HCT116 (cell line): ENCODE measurements around the gene FER. TPM values are rescaled to one million over a fixed set of nuclear protein-coding genes. Genes with fewer than 3 reads are reported as not detected.

ENCODE experiments used
- ATAC-seq: fragments of 200-7000 bp; cut with Tn5 transposase; 2 replicates; pipeline ENCODE4 v1.9.1; 2020; ENCODE audit warnings: mild to moderate bottlenecking, moderate library complexity
- BruUV-seq: library from RNA; stranded (reverse); fragments of 400-500 nt; replicated peaks from 2 replicates; lab custom pipeline; 2021; lab: Mats Ljungman, UMichigan
- CTCF ChIA-PET: fragments of 300-600 bp; sonication (Branson Sonifier 250); formaldehyde crosslinking; loops from one replicate; lab custom pipeline; 2021; ENCODE audit warnings: antibody characterized with exemption; lab: Charles Lee
- POLR2A ChIA-PET: fragments of 300-600, 350-600 bp; sonication (Branson Sonifier 250); formaldehyde crosslinking; loops from one replicate; lab custom pipeline; 2021; ENCODE audit warnings: antibody characterized with exemption; lab: Charles Lee
- RAD21 ChIA-PET, 2 experiments: fragments of 300-600 bp; sonication (Branson Sonifier 250); formaldehyde crosslinking; loops; one replicate each; lab custom pipeline; 2023; ENCODE audit warnings: low total read pairs in 2 of 2; ENCODE audit not compliant: uncharacterized antibody in 2 of 2, unreplicated experiment in 2 of 2, low non-redundant PET in 1 of 2; lab: Charles Lee
- DNase-seq: peaks from one replicate; pipeline ENCODE4 v3.0.0-alpha.2; 2010; ENCODE audit warnings: low read depth, low spot score
- H2AFZ ChIP-seq: fragments of 200-600 bp; shearing (Covaris generic), sonication (generic); 2 replicates; pipeline ENCODE4 v1.6.1; 2017; ENCODE audit warnings: low read depth, mixed run types, mixed read lengths, antibody characterized with exemption, low read length; ENCODE audit not compliant: poor library complexity, severe bottlenecking
- H3K27ac ChIP-seq: 2 replicates; pipeline ENCODE4 v1.5.1; 2012; ENCODE audit warnings: low read depth, low read length
- H3K27me3 ChIP-seq: fragments of 200-600 bp; sonication (generic); 2 replicates; pipeline ENCODE4 v1.6.1; 2016; ENCODE audit warnings: mixed run types, low read length, mixed read lengths; ENCODE audit not compliant: insufficient read depth
- H3K36me3 ChIP-seq, 2 experiments: fragments of 200-500 bp in 1 of 2; fragments of 200-600 bp in 1 of 2; sonication (Bioruptor generic) in 1 of 2; sonication (generic) in 1 of 2; 2 replicates each; pipeline versions ENCODE4 v1.5.1 to v1.6.1; 2014 to 2016; ENCODE audit warnings: low read length in 2 of 2, inconsistent platforms in 1 of 2, mixed read lengths in 1 of 2, mixed run types in 1 of 2; ENCODE audit not compliant: insufficient read depth in 2 of 2, control insufficient read depth in 1 of 2
- H3K4me1 ChIP-seq, 2 experiments: fragments of 200-600 bp in 1 of 2; sonication (generic) in 1 of 2; 2 replicates each; pipeline versions ENCODE4 v1.5.1 to v1.6.1; 2012 to 2017; ENCODE audit warnings: low read length in 2 of 2, inconsistent platforms in 1 of 2, mild to moderate bottlenecking in 1 of 2, mixed read lengths in 1 of 2, mixed run types in 1 of 2, moderate library complexity in 1 of 2; ENCODE audit not compliant: insufficient read depth in 2 of 2, control insufficient read depth in 1 of 2
- H3K4me2 ChIP-seq: fragments of 200-600 bp; sonication (generic); 2 replicates; pipeline ENCODE4 v1.6.1; 2017; ENCODE audit warnings: mixed run types, low read length, mixed read lengths
- H3K4me3 ChIP-seq, 2 experiments: fragments of 200-600 bp in 1 of 2; sonication (generic) in 1 of 2; replicated peaks in 1 of 2; 2 replicates each; pipeline ENCODE4 v1.5.1; 2011 to 2016; ENCODE audit warnings: low read length in 2 of 2, control low read depth in 1 of 2, low read depth in 1 of 2, mild to moderate bottlenecking in 1 of 2, mixed read lengths in 1 of 2, mixed run types in 1 of 2
- H3K79me2 ChIP-seq: fragments of 200-600 bp; sonication (generic); 2 replicates; pipeline ENCODE4 v1.6.1; 2017; ENCODE audit warnings: mild to moderate bottlenecking, mixed run types, low read length, moderate library complexity, mixed read lengths; ENCODE audit not compliant: insufficient read depth
- H3K9ac ChIP-seq: fragments of 200-600 bp; sonication (generic); 2 replicates; pipeline ENCODE4 v1.6.1; 2016; ENCODE audit warnings: low read length, mixed read lengths
- H3K9me2 ChIP-seq: fragments of 200-600 bp; sonication (generic), shearing (Covaris generic); 2 replicates; pipeline ENCODE4 v1.6.1; 2017; ENCODE audit warnings: mixed run types, mild to moderate bottlenecking, moderate library complexity; ENCODE audit not compliant: insufficient read depth
- H3K9me3 ChIP-seq, 2 experiments: fragments of 200-500 bp in 1 of 2; fragments of 200-600 bp in 1 of 2; sonication (Bioruptor generic) in 1 of 2; sonication (generic) in 1 of 2; 2 replicates each; pipeline ENCODE4 v1.6.1; 2014 to 2017; ENCODE audit warnings: low read length in 2 of 2, mixed read lengths in 2 of 2, inconsistent platforms in 1 of 2, low read depth in 1 of 2, mild to moderate bottlenecking in 1 of 2, mixed run types in 1 of 2, moderate library complexity in 1 of 2; ENCODE audit not compliant: control insufficient read depth in 1 of 2, insufficient read depth in 1 of 2
- H4K20me1 ChIP-seq: fragments of 200-600 bp; sonication (generic), shearing (Covaris generic); 2 replicates; pipeline ENCODE4 v1.6.1; 2017; ENCODE audit warnings: mixed run types, mild to moderate bottlenecking, moderate library complexity; ENCODE audit not compliant: insufficient read depth
- CBX3 ChIP-seq: IDR thresholded peaks from 2 replicates; pipeline ENCODE4 v1.6.1; 2012; ENCODE audit warnings: low read depth
- EGR1 ChIP-seq: IDR thresholded peaks from 2 replicates; pipeline ENCODE4 v1.6.1; 2012; ENCODE audit warnings: low read depth
- ELF1 ChIP-seq: IDR thresholded peaks from 2 replicates; pipeline ENCODE4 v1.6.1; 2012; ENCODE audit warnings: low read depth, borderline replicate concordance
- EZH2 ChIP-seq: fragments of 200-600 bp; sonication (generic); IDR thresholded peaks from 2 replicates; pipeline ENCODE4 v1.6.1; 2017; ENCODE audit warnings: antibody characterized with exemption, mixed run types
- JUND ChIP-seq: IDR thresholded peaks from 2 replicates; pipeline ENCODE4 v1.6.1; 2012
- POLR2A ChIP-seq: IDR thresholded peaks from 2 replicates; pipeline ENCODE4 v1.7.0; 2011; ENCODE audit warnings: borderline replicate concordance; ENCODE audit not compliant: insufficient read depth, insufficient read length; ENCODE audit errors: extremely low read depth
- POLR2AphosphoS5 ChIP-seq: IDR thresholded peaks from 2 replicates; pipeline ENCODE4 v1.6.1; 2011; ENCODE audit warnings: mild to moderate bottlenecking, low read depth, low read length, moderate library complexity
- SIN3A ChIP-seq: IDR thresholded peaks from 2 replicates; pipeline ENCODE4 v1.6.1; 2012; ENCODE audit warnings: low read depth
- SP1 ChIP-seq: IDR thresholded peaks from 2 replicates; pipeline ENCODE4 v1.6.1; 2012; ENCODE audit warnings: low read depth
- SRF ChIP-seq: IDR thresholded peaks from 2 replicates; pipeline ENCODE4 v1.6.1; 2012; ENCODE audit warnings: low read depth
- ZNF274 ChIP-seq: fragments of 200-500 bp; sonication (Bioruptor generic); IDR thresholded peaks from 2 replicates; pipeline ENCODE4 v1.6.1; 2014; ENCODE audit warnings: mild to moderate bottlenecking, low read depth, low read length, inconsistent platforms
- intact Hi-C: fragments of 100-400 bp; cut with micrococcal nuclease; formaldehyde crosslinking; loops from 2 replicates; pipeline ENCODE4 v1.10.0; 2022
- total RNA-seq: library from RNA; stranded (reverse); gene quantifications from one replicate; pipeline ENCODE4 v1.2.1, GENCODE V29; 2021; ENCODE audit not compliant: unreplicated experiment
- TF ChIP-seq, protein P1 (sequence below): IDR thresholded peaks from 2 replicates; pipeline ENCODE4 v1.6.1; 2012
- TF ChIP-seq, protein P2 (sequence below), 3 experiments: fragments of 200-600 bp in 1 of 3; sonication (generic) in 1 of 3; IDR thresholded peaks in 2 of 3; conservative IDR thresholded peaks in 1 of 3; 2 replicates each; pipeline ENCODE4 v1.5.1; 2012 to 2017; ENCODE audit warnings: low read depth in 2 of 3, low read length in 2 of 3, antibody characterized with exemption in 1 of 3, borderline replicate concordance in 1 of 3, control low read depth in 1 of 3, mild to moderate bottlenecking in 1 of 3, mixed read lengths in 1 of 3, mixed run types in 1 of 3, moderate library complexity in 1 of 3; ENCODE audit not compliant: insufficient read depth in 1 of 3
- TF ChIP-seq, protein P3 (sequence below): IDR thresholded peaks from 2 replicates; pipeline ENCODE4 v1.6.1; 2012; ENCODE audit warnings: low read depth

Gene FER
- total RNA-seq, 1 experiment from 2014 or later, result 32.0 TPM

DNA sequence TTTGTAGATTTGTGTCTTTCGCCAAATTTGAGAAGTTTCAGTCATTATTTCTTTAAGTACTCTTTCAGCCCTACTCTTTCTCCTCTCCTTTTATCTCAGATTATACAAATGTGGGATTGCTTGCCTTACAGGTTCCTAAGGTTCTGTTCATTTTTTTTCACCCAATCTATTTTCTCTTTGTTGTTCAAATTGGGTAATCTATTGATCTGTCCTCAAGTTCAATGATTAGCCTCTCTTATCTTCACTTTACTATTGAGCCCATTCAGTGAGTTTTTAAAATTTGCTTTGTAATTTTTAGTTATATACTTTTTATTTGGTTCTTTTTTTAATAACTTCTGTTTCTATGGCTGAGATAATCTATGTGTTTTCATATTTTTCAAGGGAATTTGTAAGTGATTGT lies 282.1 kb downstream of the FER start:
- intact Hi-C loops, result loop anchor here (5.0 kb wide), 1 partner anchor 1572 kb away; no protein-coding TSS in a partner anchor
- CTCF ChIA-PET, result no interaction called here

More for the DNA sequence above, 282.1 kb downstream of the FER start:
- no peak overlapping the region for H2AFZ ChIP-seq
- no TSS peak for BruUV-seq
- H3K4me2 ChIP-seq, result no peak overlapping the region
- H3K9me2 ChIP-seq, result no peaks in the 10 kb centered on the region
- H3K27me3 ChIP-seq, result no peaks in the 10 kb centered on the region
- ChIA-PET RAD21 (no interaction called here), POLR2A (no interaction called here)
- H3K79me2 ChIP-seq, result no peaks in the 10 kb centered on the region
- H3K9me3 ChIP-seq, result no peaks in the 10 kb centered on the region
- no peaks in the 10 kb centered on the region for H3K36me3 ChIP-seq
- no peaks in the 10 kb centered on the region for H4K20me1 ChIP-seq
- H3K4me3 ChIP-seq, result no peak overlapping the region
- H3K9ac ChIP-seq, result no peak overlapping the region
- H3K27ac ChIP-seq, result no peak overlapping the region
- TF ChIP-seq CBX3 (no peak), SIN3A (no peak), POLR2A (no peak), SRF (no peak), ELF1 (no peak), EGR1 (no peak), SP1 (no peak), ZNF274 (no peak), EZH2 (no peak), JUND (no peak), POLR2AphosphoS5 (no peak)
- TF ChIP-seq, protein P1, sequence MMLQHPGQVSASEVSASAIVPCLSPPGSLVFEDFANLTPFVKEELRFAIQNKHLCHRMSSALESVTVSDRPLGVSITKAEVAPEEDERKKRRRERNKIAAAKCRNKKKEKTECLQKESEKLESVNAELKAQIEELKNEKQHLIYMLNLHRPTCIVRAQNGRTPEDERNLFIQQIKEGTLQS, result no peak
- TF ChIP-seq, protein P2, sequence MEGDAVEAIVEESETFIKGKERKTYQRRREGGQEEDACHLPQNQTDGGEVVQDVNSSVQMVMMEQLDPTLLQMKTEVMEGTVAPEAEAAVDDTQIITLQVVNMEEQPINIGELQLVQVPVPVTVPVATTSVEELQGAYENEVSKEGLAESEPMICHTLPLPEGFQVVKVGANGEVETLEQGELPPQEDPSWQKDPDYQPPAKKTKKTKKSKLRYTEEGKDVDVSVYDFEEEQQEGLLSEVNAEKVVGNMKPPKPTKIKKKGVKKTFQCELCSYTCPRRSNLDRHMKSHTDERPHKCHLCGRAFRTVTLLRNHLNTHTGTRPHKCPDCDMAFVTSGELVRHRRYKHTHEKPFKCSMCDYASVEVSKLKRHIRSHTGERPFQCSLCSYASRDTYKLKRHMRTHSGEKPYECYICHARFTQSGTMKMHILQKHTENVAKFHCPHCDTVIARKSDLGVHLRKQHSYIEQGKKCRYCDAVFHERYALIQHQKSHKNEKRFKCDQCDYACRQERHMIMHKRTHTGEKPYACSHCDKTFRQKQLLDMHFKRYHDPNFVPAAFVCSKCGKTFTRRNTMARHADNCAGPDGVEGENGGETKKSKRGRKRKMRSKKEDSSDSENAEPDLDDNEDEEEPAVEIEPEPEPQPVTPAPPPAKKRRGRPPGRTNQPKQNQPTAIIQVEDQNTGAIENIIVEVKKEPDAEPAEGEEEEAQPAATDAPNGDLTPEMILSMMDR (IDR thresholded peaks at IDR 0.05 in 2 of 3, conservative IDR thresholded peaks at IDR 0.05 in 1 of 3; ENCODE audit: borderline replicate concordance in 1 of 3, insufficient read depth in 1 of 3, low read depth in 2 of 3, low read length in 2 of 3), result no peak
- TF ChIP-seq, protein P3, sequence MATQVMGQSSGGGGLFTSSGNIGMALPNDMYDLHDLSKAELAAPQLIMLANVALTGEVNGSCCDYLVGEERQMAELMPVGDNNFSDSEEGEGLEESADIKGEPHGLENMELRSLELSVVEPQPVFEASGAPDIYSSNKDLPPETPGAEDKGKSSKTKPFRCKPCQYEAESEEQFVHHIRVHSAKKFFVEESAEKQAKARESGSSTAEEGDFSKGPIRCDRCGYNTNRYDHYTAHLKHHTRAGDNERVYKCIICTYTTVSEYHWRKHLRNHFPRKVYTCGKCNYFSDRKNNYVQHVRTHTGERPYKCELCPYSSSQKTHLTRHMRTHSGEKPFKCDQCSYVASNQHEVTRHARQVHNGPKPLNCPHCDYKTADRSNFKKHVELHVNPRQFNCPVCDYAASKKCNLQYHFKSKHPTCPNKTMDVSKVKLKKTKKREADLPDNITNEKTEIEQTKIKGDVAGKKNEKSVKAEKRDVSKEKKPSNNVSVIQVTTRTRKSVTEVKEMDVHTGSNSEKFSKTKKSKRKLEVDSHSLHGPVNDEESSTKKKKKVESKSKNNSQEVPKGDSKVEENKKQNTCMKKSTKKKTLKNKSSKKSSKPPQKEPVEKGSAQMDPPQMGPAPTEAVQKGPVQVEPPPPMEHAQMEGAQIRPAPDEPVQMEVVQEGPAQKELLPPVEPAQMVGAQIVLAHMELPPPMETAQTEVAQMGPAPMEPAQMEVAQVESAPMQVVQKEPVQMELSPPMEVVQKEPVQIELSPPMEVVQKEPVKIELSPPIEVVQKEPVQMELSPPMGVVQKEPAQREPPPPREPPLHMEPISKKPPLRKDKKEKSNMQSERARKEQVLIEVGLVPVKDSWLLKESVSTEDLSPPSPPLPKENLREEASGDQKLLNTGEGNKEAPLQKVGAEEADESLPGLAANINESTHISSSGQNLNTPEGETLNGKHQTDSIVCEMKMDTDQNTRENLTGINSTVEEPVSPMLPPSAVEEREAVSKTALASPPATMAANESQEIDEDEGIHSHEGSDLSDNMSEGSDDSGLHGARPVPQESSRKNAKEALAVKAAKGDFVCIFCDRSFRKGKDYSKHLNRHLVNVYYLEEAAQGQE, result no peak
- ATAC-seq (no peak), DNase-seq (no peak)
- no peaks in the 10 kb centered on the region for H3K4me1 ChIP-seq
